Activated CD8-positive, alpha-beta T cell treated with anti-CD3 and anti-CD28 coated beads, Interleukin-2, amount 10 ng/mL, durations not matched to agents 7 days and 5 days (primary cell): ENCODE results near the gene SLC23A2. TPM values are rescaled to one million over a fixed set of nuclear protein-coding genes. Genes with fewer than 3 reads are reported as not detected.

ENCODE experiments used
- ATAC-seq: fragments of 150-1000 bp; cut with Tn5 transposase; one replicate; pipeline ENCODE4 v1.10.0; 2021; ENCODE audit warnings: moderate library complexity
- CTCF ChIA-PET: fragments of 350-600 bp; sonication (Branson Sonifier 250); formaldehyde crosslinking; loops from one replicate; lab custom pipeline; 2021; ENCODE audit warnings: antibody characterized with exemption; lab: Charles Lee
- POLR2A ChIA-PET: fragments of 350-600 bp; sonication (Branson Sonifier 250); formaldehyde crosslinking; loops from one replicate; lab custom pipeline; 2021; ENCODE audit warnings: antibody characterized with exemption; lab: Charles Lee
- DNase-seq: peaks from one replicate; pipeline ENCODE4 v3.0.0-alpha.2; 2020
- H3K27ac Mint-ChIP-seq: one replicate; pipeline ENCODE4 v1.8.0; 2021; ENCODE audit warnings: mild to moderate bottlenecking, mixed read lengths
- H3K27me3 Mint-ChIP-seq: one replicate; pipeline ENCODE4 v1.8.0; 2021; ENCODE audit warnings: low read depth, mixed read lengths
- H3K36me3 Mint-ChIP-seq: one replicate; pipeline ENCODE4 v1.8.0; 2021; ENCODE audit warnings: low read depth, mixed read lengths
- H3K4me1 Mint-ChIP-seq: one replicate; pipeline ENCODE4 v1.8.0; 2021; ENCODE audit warnings: low read depth, mixed read lengths
- H3K4me3 Mint-ChIP-seq: one replicate; pipeline ENCODE4 v1.8.0; 2021; ENCODE audit warnings: mild to moderate bottlenecking, mixed read lengths
- H3K9me3 Mint-ChIP-seq: one replicate; pipeline ENCODE4 v1.8.0; 2022; ENCODE audit warnings: mixed read lengths; ENCODE audit not compliant: insufficient read depth
- total RNA-seq, 2 experiments: library from RNA; stranded (reverse); gene quantifications; one replicate each; pipeline ENCODE4 v1.2.3, GENCODE V29; 2021

The SLC23A2 gene
- total RNA-seq, 2 experiments from 2014 or later = 14.7 to 16.7 TPM

DNA sequence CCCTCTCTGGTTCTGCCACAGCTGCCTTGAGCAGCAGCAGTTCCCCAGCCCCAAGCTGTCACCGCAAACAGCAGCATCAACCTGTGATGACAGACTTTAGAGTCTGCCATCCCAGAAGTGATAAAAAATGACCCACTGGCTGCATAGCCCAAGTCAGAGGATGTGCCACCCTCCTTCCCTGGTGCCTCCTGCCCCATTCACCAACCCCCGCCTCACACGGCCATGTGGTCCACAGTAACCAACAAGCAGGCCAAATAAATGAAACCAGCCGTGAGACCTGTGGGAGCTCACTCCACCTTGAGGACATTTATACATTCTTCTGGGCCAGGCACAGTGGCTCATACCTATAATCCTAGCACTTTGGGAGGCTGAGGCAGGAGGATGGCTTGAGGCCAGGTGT lies 181.4 kb downstream of the SLC23A2 start:
- H3K27ac Mint-ChIP-seq = no peak overlapping the region
- no peak overlapping the region for H3K4me3 Mint-ChIP-seq
- H3K4me1 Mint-ChIP-seq = peaks cover 52% of the 10 kb centered on the region
- no peak for ATAC-seq
- ChIA-PET CTCF (interaction anchor here (0.8 kb wide), 1 partner anchor 35 kb away, joined by 3 read pairs; no protein-coding TSS in a partner anchor), POLR2A (interaction anchor here (0.6 kb wide), 1 partner anchor 11 kb away, joined by 3 read pairs; no protein-coding TSS in a partner anchor)
- H3K9me3 Mint-ChIP-seq = no peaks in the 10 kb centered on the region
- peaks cover 54% of the 10 kb centered on the region for H3K36me3 Mint-ChIP-seq
- H3K27me3 Mint-ChIP-seq = no peaks in the 10 kb centered on the region
- no peak for DNase-seq

DNA sequence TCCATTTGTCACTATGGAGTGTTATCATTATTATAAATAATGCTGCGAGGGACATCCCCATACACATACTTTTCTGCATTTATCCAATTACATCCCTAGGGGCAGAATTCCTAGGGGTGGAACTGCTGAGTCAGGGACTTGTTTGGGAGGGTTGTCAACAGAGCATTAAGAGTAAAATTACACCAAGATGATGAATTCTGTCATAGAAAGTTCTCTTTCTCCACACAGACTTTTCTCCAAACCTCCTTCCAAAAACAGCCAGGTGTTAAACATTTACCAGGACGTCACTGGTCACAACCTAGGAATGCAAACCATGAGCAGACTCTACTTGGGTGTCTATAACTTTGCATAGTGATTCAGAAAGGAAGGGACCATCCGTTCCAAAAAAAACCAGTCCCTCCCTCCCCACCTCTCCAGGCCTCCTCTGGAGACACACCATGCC lies 184.1 kb downstream of the SLC23A2 start:
- DNase-seq = no peak
- ChIA-PET CTCF (no interaction called here), POLR2A (no interaction called here)
- Mint-ChIP-seq H3K36me3 (peaks cover 76% of the 10 kb centered on the region), H3K4me3 (no peak overlapping the region), H3K4me1 (peaks cover 70% of the 10 kb centered on the region), H3K27me3 (no peaks in the 10 kb centered on the region), H3K27ac (no peak overlapping the region), H3K9me3 (no peaks in the 10 kb centered on the region)
- ATAC-seq = no peak

DNA sequence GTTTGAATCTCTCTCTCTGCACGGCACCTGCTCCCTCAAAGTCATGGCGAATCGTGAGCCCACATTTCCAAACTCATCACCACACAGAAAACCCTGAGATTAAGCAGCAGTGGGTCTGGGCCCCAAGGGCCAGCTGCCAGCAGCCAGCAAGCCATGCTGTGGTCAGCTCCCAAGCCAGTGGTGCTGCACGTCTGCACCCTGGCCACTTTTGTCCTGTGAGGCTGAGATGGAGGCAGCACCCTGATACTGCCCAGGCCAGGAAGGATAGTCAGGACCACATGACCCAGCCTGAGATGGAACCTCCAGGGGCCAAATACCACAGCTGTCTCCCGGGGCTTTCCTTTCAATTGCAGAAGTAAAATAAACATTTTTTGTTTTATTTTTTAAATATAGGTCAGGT lies 185.7 kb downstream of the SLC23A2 start:
- CTCF ChIA-PET = interaction anchor here (0.7 to 2.7 kb wide), 3 partner anchors 25 to 285 kb away, joined by 3 to 10 read pairs (median 7); no protein-coding TSS in a partner anchor
- no peaks in the 10 kb centered on the region for H3K9me3 Mint-ChIP-seq
- DNase-seq (no peak), ATAC-seq (no peak)
- H3K36me3 Mint-ChIP-seq = peaks cover 67% of the 10 kb centered on the region
- H3K4me1 Mint-ChIP-seq = peaks cover 70% of the 10 kb centered on the region
- POLR2A ChIA-PET = interaction anchor here (1.7 kb wide), 1 partner anchor 304 kb away, joined by 5 read pairs; the partner anchor contains the start of gene PCNA
- peak overlapping the region; percentile 98 for H3K27ac Mint-ChIP-seq
- H3K27me3 Mint-ChIP-seq = no peaks in the 10 kb centered on the region
- peak overlapping the region; percentile 94 for H3K4me3 Mint-ChIP-seq

DNA sequence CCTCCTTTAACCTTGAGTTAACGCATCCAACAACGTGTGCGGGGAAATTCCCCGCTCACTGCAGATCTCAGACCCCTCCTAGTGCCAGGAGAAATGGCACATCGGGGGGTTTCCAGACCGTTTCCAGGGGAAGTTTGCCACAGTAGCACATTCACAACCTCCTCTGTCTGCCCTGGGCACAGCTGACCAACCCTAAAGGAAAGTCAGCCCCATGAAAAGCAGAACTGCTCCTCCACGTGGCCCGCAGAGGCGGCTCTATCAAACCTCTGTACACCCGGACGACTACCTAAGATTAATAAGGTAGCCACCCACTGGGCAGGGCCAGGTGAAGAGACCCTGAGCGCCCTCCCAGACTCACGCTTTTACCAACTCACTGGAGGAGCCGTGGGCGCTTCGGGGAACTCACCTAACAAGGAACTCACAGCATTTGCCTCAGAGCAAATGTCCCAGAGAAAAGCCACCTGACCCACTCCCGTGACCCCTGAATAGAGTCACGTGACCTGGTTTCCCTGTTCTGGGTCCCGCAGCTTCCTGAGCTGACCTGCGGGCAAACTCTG lies 186.5 kb downstream of the SLC23A2 start:
- Mint-ChIP-seq H3K27me3 (no peaks in the 10 kb centered on the region), H3K4me3 (peak overlapping the region; percentile 94), H3K27ac (peak overlapping the region; percentile 98), H3K36me3 (peaks cover 70% of the 10 kb centered on the region), H3K4me1 (peaks cover 74% of the 10 kb centered on the region), H3K9me3 (no peaks in the 10 kb centered on the region)
- DNase-seq (peak; percentile 79), ATAC-seq (peak; percentile 49)
- POLR2A ChIA-PET = interaction anchor here (1.1 to 1.7 kb wide), 5 partner anchors 13 to 1002 kb away, joined by 3 to 10 read pairs (median 4); partner anchors contain the start of gene PCNA
- CTCF ChIA-PET = interaction anchor here (0.7 to 2.7 kb wide), 9 partner anchors 14 to 286 kb away, joined by 3 to 10 read pairs (median 4); no protein-coding TSS in a partner anchor

DNA sequence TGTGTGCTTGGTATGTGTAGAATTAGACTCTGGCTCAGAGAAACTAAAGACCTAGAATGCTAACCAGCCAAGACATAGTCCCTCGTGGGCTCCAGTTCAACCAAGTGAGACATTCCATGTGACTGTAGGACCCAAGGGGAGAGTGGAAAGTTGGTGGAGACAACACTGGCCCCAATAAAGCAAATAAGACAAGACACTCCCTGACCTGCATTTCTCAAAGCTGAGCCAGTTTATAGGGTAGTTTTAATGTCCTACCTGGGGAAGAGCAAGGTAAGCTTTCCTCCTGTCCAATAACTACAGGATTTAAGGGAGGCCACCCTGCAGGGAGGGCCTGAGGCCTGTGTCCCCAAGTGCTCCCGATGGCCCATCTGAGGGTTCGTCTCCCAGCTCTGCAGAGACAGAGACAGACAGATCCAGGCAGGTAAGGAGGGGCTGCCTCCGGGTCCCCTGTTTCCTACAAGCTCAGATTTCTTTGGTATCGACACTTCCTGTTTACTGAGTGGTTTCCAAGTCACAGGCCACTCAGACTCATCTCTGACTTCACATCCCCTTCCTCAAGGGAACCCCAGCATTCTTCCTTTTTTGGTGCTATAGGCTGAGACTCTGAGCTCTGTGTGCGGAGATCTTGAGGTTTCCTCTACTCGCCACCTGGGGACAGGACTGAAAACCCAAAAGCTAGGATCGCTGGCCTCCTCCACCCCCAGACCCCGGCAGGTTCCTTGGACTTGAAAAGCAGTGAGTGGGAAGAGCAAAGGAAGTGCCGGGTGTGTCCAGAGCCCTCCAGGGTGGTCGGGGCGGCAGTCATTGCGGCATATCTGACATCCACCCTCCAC lies 187.2 kb downstream of the SLC23A2 start:
- peak overlapping the region; percentile 94 for H3K4me3 Mint-ChIP-seq
- peaks cover 70% of the 10 kb centered on the region for H3K36me3 Mint-ChIP-seq
- peak; percentile 81 for DNase-seq
- H3K27me3 Mint-ChIP-seq = no peaks in the 10 kb centered on the region
- CTCF ChIA-PET = interaction anchor here (0.6 to 2.7 kb wide), 12 partner anchors 15 to 391 kb away, joined by 3 to 10 read pairs (median 4); no protein-coding TSS in a partner anchor
- POLR2A ChIA-PET = interaction anchor here (1.1 to 1.7 kb wide), 7 partner anchors 13 to 1002 kb away, joined by 3 to 10 read pairs (median 4); partner anchors contain the start of gene PCNA
- ATAC-seq = peak; percentile 74
- H3K9me3 Mint-ChIP-seq = no peaks in the 10 kb centered on the region
- H3K4me1 Mint-ChIP-seq = peaks cover 76% of the 10 kb centered on the region
- H3K27ac Mint-ChIP-seq = peak overlapping the region; percentile 98

DNA sequence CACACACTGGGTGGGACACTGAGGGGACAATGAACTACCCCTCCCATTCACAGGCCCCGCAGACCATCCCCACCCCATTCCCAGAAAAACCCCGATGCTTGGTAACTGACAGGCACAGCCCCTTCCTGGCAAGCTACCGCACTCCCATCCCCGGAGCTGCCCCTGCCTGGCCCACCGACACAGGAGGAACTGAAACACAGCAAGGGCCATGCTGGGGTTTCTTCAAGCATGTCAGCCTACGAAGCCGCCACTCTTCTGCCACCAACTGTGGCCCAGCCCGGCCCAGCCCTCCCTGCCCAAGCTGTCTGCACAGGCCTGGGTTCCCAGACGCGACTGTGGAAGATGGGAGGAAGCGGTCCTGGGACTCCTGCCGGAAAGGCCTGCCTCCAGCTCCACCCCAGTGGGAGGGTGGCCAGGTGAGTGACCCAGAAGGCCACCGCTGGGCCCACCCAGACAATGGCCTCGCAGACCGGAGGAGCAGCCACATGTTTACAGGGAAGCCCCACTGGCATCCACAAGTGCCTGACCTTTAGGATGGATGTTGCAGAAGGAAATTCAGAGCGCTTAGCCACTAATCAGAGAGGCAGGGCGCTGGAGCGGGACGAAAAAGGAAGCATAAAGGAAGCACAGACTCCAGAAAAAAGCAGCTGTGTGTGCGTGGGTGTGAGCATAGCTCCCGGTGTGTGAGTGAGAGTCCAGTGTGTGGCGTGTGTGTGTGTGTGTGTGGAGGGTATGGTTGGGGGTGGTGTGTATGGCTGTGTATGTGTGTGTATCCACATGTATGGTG lies 188.0 kb downstream of the SLC23A2 start:
- ChIA-PET CTCF (interaction anchor here (0.7 to 4.1 kb wide), 8 partner anchors 17 to 392 kb away, joined by 3 to 16 read pairs (median 4); no protein-coding TSS in a partner anchor), POLR2A (interaction anchor here (0.7 to 1.7 kb wide), 8 partner anchors 14 to 1001 kb away, joined by 3 to 10 read pairs (median 4); partner anchors contain the start of genes CDS2 and PCNA)
- H3K4me1 Mint-ChIP-seq = peaks cover 76% of the 10 kb centered on the region
- ATAC-seq (peak; percentile 1), DNase-seq (peak; percentile 40)
- H3K27ac Mint-ChIP-seq = peak overlapping the region; percentile 98
- H3K4me3 Mint-ChIP-seq = peak overlapping the region; percentile 94
- H3K27me3 Mint-ChIP-seq = no peaks in the 10 kb centered on the region
- no peaks in the 10 kb centered on the region for H3K9me3 Mint-ChIP-seq
- H3K36me3 Mint-ChIP-seq = peaks cover 69% of the 10 kb centered on the region

DNA sequence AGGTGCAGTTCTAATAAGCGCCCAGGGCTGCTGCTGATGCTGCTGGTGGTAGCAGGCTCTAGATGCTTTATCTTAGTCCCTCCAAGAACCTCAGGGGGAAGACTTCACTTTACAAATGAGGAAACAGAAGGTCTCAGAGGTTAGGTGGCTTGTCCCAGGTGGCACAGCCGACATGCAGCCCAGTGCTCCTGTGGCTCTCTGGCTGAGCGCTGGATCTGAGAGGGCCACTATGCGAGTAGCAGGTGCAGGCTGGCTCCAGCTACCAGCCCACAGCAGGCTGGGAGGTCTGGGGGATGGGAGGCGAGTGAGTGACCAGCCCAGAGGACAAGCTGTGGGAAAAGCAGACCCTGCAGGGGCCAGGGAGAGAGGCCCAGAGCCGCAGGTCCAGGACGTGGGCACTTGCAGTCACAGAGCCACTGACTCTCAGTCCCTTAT lies 188.7 kb downstream of the SLC23A2 start:
- H3K4me3 Mint-ChIP-seq = peak overlapping the region; percentile 94
- CTCF ChIA-PET = interaction anchor here (0.5 to 4.1 kb wide), 3 partner anchors 143 to 334 kb away, joined by 3 to 16 read pairs (median 3); no protein-coding TSS in a partner anchor
- peak overlapping the region; percentile 98 for H3K27ac Mint-ChIP-seq
- DNase-seq (peak; percentile 28), ATAC-seq (no peak)
- H3K9me3 Mint-ChIP-seq = no peaks in the 10 kb centered on the region
- POLR2A ChIA-PET = interaction anchor here (0.7 to 1.4 kb wide), 3 partner anchors 20 to 314 kb away, joined by 3 to 6 read pairs (median 4); partner anchors contain the start of genes CDS2 and PCNA
- H3K27me3 Mint-ChIP-seq = no peaks in the 10 kb centered on the region
- peaks cover 72% of the 10 kb centered on the region for H3K36me3 Mint-ChIP-seq
- peaks cover 80% of the 10 kb centered on the region for H3K4me1 Mint-ChIP-seq

DNA sequence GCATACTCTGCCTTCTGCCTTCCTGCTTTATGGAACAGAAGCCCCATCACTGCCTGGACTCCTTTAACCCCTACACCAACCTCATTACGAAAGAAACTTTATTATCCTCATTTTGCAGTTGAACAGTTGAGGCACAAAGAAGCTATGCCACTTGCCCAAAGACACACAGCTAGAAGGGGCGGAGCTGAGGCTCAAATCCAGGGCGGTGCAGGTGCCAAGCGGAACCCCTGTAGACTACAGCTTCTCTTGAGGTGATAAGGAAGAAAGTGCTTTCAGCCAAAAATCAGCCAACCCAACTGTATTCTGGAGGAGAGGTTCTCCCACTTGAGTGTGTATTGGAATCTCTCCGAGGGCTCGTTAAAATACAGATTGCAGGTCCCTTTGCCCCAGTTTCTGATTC lies 189.1 kb downstream of the SLC23A2 start:
- POLR2A ChIA-PET = interaction anchor here (0.6 to 1.6 kb wide), 11 partner anchors 9 to 314 kb away, joined by 3 to 11 read pairs (median 4); partner anchors contain the start of genes CDS2 and PCNA
- H3K4me3 Mint-ChIP-seq = peak overlapping the region; percentile 94
- peak overlapping the region; percentile 98 for H3K27ac Mint-ChIP-seq
- H3K4me1 Mint-ChIP-seq = peaks cover 80% of the 10 kb centered on the region
- no peak for ATAC-seq
- H3K27me3 Mint-ChIP-seq = no peaks in the 10 kb centered on the region
- peaks cover 71% of the 10 kb centered on the region for H3K36me3 Mint-ChIP-seq
- peak; percentile 60 for DNase-seq
- no peaks in the 10 kb centered on the region for H3K9me3 Mint-ChIP-seq
- CTCF ChIA-PET = interaction anchor here (0.5 to 4.1 kb wide), 4 partner anchors 143 to 334 kb away, joined by 3 to 16 read pairs (median 4); no protein-coding TSS in a partner anchor

DNA sequence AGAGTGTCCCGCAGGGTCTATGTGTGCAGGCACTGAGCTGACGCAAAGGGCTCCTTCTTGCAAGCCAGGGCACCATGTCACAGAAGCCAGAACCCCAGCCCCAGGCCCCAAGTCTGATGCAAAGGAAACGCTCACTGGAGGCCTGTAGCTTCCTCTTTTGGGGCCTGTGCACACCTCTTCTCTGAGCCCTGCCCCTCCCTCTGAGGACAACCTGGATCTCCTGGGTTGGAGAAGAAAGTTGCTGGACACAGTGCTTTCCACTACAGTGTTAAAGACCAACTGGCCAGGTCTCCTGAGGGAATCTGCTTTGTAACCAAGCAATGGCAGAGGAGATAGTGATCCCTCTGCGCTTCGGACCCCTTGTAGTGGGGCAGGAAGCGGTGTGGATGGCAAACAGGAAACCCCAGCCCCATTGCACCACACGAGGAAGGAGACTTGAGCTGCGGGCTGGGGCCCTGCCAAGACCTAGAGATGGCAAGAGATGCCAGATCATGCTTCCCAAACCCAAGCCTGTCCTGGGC lies 189.6 kb downstream of the SLC23A2 start:
- peak; percentile 83 for DNase-seq
- H3K9me3 Mint-ChIP-seq = no peaks in the 10 kb centered on the region
- peak overlapping the region; percentile 94 for H3K4me3 Mint-ChIP-seq
- peak; percentile 32 for ATAC-seq
- peaks cover 70% of the 10 kb centered on the region for H3K36me3 Mint-ChIP-seq
- CTCF ChIA-PET = interaction anchor here (1.0 to 4.1 kb wide), 5 partner anchors 33 to 290 kb away, joined by 3 to 16 read pairs (median 4); no protein-coding TSS in a partner anchor
- H3K27me3 Mint-ChIP-seq = no peaks in the 10 kb centered on the region
- peak overlapping the region; percentile 98 for H3K27ac Mint-ChIP-seq
- POLR2A ChIA-PET = interaction anchor here (0.6 to 1.6 kb wide), 11 partner anchors 8 to 315 kb away, joined by 3 to 11 read pairs (median 4); partner anchors contain the start of genes CDS2 and PCNA
- peaks cover 77% of the 10 kb centered on the region for H3K4me1 Mint-ChIP-seq

DNA sequence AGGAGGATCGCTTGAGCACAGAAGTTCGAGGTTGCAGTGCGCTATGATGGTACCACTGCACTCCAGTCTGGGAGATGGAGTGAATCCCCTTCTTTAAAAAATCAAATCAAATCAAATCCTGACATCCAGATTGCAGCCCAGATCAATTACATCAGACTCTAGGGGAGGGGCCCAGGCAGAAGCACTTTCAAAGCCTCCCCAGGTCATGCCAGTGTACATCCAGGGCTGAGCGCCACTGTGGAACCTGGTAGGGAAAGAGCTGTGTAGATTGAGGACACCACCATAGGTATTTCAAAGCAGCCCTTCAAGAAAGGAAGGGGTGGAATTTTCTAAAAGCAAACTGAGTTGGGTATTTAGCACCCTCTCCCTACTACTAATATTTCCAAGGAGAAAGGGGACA lies 190.1 kb downstream of the SLC23A2 start:
- CTCF ChIA-PET = interaction anchor here (1.3 to 4.1 kb wide), 4 partner anchors 32 to 245 kb away, joined by 3 to 16 read pairs (median 4); no protein-coding TSS in a partner anchor
- ATAC-seq = no peak
- Mint-ChIP-seq H3K4me3 (peak overlapping the region; percentile 94), H3K4me1 (peaks cover 77% of the 10 kb centered on the region), H3K27me3 (no peaks in the 10 kb centered on the region), H3K27ac (peak overlapping the region; percentile 98), H3K36me3 (peaks cover 71% of the 10 kb centered on the region), H3K9me3 (no peaks in the 10 kb centered on the region)
- POLR2A ChIA-PET = interaction anchor here (1.0 to 1.6 kb wide), 8 partner anchors 8 to 309 kb away, joined by 3 to 11 read pairs (median 4); partner anchors contain the start of gene PCNA
- DNase-seq = no peak
